ENCODE measurements around the gene CTH. TPM values are rescaled to one million over a fixed set of nuclear protein-coding genes. Genes with fewer than 3 reads are reported as not detected.
"Not testable (repeated sequence)": the region's sequence is repeated elsewhere in the genome, so short reads cannot be mapped to it uniquely, and the experiment has no call there.

The CTH gene
- 1.0 TPM for total RNA-seq

DNA sequence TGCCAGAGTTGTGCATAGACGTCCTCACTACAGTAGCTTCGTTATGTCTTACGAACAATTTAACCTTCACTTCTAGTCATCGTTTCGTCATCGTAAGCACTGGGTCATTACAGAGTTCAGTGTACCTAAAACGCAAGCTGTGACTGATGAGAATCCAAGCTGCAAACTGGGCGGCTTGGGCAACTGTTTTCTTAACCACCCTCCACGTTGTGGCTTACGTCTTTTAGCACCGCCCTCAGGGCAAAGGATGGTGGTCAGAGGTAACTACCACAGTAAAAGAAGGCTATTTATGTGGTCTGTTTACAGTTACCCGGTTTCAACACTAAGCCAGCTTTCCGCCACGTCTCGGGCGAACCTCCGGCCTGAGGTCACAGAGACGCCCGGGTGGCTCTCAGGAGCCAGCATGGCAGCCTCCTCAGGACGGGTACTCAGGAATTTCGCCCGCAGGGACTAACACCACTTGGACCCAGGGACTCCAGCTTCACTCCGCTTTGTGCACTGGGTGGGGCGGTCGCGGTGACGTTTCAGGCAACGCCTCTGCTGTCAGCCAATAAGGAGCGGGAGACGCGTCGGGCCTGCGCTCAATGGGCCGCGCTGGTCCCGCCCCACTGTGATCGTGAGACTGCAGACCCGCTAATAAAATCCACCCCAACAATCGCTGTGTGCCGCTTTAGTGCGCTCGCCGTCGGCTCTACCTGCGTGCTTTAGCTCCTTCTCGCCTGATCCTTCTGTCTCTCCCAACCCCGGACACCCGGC is at the start of gene CTH:
Gene CTH (plus strand): TSS at position 665 of the 756 bp plus-strand sequence. CDS start 148 bp downstream, outside the sequence.
- peak; percentile 98 for DNase-seq

DNA sequence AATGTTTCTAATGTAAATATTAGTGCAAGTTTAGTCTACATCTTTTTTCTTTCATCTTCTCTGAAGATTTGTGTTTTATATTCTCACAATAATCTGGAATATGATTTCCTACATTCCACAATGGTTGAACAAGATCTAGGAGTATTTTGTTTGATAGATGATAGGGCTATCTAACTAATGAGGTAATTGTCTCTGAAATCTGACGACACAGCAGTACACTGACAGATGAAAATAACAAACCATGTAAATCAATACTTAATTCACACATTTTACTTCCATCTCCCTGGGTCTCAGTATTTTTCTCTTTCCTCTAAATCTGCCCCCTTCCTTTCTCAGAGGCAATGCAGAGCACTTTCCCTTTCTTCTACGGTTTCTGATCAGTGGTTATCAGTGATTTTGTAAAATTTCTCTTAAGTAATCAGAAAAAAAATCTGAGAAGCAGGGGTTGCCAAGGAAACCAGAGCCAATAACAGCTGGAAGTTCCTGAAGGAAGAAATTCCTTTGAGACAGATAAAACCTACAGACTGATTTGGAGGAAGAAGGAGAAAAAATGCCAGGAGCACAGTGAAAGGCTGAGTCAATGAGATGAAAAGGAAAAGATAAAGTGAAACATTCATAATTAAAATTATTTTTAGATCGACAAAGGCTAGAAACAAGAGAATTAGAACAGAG is 49.2 kb upstream of the CTH start:
- no peak for DNase-seq

DNA sequence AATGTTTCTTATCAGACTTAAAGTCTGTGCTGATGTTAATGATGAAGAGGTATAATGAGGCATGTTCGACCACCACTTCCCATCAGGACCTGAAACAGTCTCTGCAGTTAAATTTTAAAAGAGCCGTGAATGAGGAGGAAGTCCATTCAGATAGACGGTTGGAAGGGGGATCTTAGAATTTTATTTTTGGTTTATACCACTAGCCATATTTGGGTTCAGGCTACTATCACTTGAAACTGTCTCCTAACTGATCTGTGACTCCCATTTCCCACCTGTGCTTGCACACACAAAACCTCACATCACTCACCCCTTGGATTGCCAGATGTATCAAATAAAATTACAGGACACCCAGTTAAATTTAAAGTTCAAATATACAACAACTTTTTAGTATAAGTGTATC is 46.6 kb upstream of the CTH start:
- DNase-seq, result no peak

DNA sequence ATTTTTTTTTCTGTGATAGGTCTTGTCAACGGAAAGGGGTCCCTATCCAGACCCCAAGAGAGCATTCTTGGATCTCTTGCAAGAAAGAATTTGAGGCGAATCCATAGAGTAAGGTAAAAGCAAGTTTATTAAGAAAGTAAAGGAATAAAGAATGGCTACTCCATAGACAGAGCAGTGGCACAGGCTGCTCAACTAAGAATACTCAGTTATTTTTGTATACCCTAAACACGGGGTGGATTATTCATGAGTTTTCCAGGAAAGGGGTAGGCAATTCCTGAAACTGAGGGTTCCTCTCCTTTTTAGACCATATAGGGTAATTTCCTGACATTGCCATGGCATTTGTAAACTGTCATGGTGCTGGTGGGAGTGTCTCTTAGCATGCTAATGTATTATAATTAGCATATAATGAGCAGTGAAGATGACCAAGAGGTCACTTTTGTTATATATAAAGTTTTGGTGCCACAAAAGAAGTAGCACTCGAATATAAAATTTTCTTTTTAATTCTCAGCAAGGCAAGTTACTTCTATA is 44.6 kb upstream of the CTH start:
- not testable (repeated sequence) for DNase-seq

DNA sequence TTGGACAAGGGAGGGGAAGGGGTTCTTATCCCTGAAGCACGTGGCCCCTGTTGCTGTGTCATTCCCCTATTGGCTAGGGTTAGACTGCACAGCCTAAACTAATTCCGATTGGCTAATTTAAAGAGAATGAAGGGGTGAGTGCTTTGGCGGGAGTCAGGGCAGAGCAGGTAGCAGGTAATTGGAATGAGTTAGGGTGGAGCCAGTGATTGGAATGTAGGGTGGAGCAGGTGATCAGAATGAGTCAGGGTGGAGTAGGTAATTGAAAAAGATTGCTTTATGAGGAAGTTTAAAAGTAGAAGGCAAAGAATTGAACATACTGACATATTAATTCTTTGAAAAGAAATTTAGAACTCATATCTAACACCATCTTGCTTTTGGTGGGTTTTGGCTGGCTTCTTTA is 44.1 kb upstream of the CTH start:
- DNase-seq, result not testable (repeated sequence)

DNA sequence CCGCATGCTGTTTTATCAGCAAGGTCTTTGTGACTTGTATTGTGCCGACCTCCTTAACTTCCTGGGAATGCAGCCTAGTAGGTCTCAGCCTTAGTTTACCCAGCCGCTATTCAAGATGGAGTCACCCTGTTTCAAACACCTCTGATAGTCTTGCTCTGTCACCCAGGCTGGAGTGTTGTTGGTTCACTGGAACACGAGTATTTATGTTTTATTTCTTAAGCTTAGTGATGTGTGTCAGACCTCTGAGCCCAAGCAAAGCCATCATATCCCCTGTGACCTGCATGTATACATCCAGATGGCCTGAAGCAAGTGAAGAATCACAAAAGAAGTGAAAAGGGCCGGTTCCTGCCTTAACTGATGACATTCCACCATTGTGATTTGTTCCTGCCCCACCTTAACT is 43.7 kb upstream of the CTH start:
- DNase-seq, result not testable (repeated sequence)

DNA sequence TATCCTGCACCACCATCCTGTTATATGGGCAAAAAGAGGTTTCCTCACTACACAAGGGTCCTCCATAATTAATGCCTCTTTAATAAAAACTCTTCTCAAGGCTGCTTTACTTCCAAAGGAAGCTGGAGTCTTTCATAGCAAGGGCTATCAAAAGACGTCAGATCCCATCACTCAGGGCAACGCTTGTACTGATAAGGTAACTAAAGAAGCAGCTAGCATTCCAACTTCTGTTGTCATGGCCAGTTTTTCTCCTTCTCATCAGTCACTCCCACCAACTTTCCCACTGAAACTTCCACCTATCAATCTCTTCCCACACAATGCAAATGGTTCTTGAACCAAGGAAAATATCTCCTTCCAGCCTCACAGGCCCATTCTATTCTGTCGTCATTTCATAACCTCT is 39.5 kb upstream of the CTH start:
- not testable (repeated sequence) for DNase-seq

DNA sequence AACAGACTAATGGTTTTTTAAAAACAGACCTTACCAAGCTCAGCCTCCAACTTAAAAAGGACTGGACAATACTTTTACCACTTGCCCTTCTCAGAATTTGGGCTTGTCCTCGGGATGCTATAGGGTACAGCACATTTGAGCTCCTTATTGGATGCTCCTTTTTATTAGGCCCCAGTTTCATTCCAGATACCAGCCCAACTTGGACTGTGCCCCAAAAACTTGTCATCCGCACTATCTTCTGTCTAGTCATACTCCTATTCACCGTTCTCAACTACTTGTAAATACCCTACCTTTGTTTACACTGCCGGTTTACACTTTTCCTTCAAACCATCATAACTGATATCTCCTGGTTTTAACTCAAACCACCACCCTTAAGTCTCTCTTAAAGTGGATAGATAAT is 38.6 kb upstream of the CTH start:
- no peak for DNase-seq

DNA sequence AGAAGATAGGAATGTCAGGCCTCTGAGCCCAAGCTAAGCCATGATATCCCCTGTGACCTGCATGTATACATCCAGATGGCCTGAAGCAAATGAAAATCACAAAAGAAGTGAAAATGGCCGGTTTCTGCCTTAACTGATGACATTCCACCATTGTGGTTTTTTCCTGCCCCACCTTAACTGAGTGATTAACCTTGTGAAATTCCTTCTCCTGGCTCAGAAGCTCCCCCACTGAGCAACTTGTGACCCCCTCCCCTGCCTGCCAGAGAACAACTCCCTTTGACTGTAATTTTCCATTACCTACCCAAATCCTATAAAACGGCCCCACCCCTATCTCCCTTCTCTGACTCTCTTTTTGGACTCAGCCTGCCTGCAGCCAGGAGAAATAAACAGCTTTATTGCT is 37.5 kb upstream of the CTH start:
- not testable (repeated sequence) for DNase-seq

DNA sequence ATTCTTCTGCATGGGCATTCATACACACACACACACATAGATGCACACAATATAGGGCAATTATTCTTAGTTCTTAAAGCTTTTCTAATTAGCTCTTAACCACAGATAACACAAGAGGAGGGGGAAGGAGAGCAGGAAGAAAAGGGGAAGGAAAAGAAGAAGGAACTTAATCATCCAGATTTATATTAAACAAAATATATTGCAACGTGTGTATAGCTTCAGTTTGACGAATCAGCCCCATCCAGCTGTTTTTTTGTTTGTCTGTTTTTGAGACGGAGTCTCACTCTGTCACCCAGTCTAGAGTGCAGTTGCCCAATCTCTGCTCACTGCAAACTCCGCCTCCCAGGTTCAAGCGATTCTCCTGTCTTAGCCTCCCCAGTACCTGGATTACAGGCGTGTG is 34.9 kb upstream of the CTH start:
- DNase-seq, result no peak

DNA sequence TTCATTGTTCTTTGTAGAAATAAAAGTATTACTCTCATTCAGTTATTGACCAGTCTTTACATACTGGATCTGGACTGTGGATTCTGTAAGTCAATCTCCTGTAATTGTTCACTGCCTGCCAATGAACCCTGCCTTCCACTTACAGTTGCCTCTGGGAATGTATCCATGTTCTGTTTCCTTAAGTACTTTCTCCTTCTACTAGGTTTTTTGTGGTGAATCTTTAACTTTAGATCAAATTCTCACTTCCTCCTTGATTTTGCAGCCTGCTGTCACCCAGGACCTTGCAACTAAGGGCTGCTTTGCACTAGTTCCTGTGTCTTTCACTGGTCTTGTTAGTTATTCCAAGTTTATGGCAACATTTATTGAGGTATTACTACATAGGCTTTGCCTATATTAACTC is 28.4 kb upstream of the CTH start:
- DNase-seq, result no peak

DNA sequence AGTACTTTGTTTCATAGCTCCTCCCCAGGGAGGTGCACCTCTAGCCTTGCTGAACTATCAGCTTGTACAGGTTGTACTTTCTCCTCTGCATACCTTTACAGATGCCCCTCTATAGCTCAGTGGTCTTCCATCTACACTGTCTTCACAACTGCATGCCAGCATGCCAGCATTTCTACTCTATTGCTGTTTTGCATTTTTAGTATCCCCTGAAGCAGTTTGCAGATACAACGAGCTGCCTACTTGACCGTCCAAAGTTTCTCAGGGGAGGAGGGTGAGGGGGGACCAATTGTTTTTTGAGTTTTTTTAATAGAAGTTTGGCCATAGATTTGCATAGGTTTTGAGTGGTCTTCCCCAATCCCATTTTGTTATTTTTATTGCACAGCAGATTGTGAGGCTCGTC is 27.6 kb upstream of the CTH start:
- no peak for DNase-seq

DNA sequence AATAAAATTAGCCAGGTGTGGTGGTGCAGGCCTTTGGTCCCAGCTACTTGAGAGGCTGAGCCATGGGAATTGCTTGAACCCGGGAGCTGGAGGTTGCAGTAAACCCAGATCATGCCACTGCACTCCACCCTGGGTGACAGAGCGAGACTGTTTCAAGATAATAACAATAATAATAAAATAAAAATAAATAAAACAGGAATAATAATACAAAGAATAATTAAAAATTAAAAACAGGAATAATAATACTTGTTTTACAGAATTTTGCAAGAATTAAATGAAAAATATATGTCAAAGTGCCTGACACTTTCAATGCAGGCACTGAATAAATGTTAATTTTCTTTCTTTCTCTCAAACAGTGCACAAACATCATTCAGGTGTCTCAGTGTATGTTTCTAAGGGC is 26.5 kb upstream of the CTH start:
- no peak for DNase-seq

DNA sequence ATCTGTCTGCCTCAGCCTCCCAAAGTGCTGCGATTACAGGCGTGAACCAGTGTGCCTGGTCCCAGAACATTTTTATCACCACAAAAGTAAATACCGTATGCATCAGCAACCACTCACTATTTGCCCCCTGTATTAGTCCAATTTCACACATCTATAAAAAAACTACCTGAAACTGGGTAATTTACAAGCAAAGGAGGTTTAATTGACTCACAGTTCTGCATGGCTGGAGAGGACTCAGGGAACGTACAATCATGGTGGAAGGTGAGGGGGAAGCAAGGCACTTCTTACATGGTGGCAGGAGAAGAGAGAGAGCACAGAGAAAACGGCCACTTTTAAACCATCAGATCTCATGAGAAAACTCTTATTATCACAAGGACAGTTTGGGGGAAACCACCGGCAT is 25.6 kb upstream of the CTH start:
- DNase-seq, result no peak

DNA sequence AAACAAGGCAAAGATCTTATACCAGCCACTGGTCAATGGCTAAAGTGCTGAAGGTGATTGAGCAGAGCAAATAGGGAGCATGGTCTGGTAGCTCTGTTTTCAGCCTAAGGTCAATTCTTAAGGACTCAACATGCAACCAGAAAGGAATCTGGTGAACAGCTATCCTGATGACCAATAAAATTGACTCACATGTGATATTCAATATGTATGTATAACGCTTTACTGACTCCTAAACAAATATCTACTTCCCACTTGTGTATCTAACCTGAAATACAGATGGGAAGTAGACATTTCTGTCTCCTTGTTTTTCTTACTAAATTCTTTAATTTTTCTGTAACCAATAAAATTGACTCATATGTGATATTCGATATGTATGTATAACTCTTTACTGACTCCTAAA is 24.9 kb upstream of the CTH start:
- no peak for DNase-seq

DNA sequence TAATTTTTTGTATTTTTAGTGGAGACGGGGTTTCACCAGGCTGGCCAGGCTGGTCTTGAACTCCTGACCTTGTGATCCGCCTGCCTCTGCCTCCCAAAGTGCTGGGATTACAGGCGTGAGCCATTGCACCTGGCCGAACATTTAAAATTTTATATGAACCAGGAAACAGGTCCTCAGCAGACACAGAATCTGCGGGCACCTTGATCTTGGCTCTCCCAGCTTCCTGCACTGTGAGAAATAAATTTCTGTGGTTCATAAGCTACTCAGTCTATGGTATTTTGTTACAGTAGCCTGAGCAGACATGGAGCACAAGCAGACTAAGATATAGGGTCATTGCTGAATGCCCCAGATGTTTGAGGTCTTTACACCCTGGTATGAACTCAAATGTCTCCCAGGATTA is 23.6 kb upstream of the CTH start:
- no peak for DNase-seq

DNA sequence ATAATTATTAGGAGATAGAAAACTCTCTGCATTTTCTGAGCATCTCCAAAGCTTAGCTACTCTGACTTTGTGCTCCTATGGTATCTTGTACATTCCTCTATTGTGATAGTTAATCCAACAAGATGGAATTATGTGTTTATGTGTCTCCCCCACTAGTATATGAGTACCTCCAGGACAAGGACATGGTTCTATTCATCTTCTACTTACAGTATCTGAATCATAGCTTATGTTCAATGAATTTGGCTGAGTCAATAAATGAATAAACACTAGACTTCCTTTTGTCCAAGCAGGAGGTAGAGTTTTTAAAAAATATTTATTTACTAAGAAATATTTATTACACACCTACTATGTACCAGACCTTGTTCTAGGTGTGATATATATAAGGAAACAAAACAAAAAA is 18.4 kb upstream of the CTH start:
- no peak for DNase-seq

DNA sequence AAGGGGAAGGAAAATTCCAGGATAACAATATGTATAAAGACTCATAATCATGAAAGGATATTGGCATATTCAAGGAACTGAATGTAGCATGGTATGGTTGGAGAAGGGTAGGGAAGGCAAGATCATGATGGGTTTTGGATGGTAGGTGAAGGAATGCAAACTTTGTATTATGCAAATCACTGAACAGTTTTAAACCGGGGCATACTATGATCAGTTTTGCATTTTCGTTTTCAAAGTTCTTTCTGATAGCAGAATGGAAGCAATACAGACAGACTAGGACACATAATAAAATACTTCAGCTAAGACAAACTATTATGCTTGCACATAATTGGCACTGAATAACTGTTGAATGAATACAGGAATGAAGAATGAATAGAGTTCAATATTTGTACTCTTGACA is 14.5 kb upstream of the CTH start:
- DNase-seq, result no peak

DNA sequence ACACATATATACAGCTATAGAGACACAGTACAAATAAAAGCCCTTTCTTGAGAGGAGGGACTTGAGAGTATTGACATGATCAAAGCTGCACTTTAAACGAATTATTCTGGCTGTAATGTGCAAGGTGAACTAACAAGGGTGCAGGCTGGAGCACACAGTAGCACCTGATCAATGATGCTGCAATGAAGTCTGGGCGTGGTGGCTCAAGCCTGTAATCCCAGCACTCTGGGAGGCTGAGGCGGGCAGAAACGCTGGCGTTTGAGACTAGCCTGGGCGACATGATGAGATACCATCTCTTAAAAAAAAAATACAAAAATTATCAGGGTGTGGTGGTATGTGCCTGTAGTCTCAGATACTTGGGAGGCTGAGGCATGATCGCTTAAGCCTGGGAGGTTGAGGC is 14.1 kb upstream of the CTH start:
- no peak for DNase-seq

DNA sequence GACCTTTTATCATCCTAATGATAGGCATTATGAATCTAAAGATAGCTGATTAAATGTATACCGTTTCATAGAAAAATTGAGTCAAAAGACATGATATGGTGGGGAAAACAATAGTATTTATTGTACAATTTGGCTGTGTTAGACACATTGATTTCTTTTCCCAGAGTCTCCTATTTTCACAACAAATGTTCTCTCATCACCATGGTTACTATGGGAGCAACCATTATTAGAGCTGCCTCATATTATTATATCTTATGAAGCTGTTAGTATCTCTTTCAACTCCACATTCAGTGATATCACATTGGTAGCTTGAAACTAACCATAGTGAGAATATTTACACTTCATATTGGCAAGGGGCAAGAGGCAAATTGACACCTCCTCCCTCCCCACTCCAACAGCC is 10.7 kb upstream of the CTH start:
- DNase-seq, result no peak

DNA sequence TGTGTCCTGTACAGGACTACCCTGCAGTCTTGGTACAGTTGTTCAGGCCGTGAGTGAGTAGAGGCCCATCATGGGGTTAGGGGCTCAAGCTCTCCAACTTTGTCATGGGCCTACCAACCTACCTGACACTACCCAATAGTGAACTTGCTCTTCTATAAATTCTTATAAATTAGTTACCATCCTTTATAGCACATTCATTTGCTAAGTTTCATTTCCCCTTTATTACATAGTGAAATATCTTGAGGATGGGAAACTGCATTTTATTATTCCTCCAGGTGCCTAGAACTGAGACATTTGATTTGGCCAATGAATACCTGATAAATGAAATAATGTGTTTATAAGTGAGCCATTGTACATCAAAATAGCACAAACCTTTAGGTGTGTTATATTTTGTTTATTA is 9.1 kb upstream of the CTH start:
- DNase-seq, result no peak

DNA sequence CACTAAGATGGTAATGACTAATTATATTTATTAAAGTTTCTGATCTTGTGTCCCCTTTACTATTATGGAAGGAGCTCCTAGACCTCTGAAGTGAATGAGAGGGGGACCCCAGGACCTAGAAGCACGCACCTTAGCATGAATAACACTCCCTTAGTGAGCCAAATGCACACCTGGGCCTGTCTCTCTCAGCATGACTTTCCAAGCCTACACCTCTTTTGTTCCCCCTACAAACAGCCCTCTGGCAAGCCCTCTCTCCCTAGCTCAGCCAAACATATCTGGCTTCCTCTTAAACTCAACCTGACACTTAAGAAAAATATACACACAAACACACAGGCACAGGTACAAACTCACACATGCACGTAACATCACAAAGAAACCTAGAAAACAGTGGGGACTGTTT is 7.3 kb upstream of the CTH start:
- DNase-seq, result no peak

DNA sequence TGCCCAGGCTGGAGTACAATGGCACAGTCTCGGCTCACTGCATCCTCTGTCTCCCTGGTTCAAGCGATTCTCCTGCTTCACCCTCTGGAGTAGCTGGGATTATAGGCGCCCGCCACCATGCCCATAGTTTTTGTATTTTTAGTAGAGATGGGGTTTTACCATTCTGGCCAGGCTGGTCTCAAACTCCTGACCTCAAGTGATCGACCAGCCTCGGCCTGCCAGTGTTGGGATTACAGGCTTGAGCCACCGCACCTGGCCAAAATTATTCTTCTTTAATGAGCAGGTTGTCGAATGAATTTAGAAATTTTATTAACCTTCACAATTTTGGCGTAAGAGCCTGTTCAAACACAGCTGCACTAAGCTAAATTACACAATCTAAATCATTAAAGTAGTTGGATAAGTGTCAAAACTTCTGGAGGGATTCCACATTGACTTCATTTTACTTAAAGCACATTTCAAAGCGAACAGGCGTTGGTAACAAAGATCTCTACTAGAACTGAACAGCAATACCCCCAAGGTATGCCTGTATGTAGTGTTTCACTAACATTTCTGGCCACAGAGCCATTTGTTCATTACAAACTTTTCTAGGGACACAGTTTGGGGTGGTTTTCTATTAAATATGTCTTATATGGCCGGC is 5.2 kb upstream of the CTH start:
- DNase-seq, result peak; percentile 7

DNA sequence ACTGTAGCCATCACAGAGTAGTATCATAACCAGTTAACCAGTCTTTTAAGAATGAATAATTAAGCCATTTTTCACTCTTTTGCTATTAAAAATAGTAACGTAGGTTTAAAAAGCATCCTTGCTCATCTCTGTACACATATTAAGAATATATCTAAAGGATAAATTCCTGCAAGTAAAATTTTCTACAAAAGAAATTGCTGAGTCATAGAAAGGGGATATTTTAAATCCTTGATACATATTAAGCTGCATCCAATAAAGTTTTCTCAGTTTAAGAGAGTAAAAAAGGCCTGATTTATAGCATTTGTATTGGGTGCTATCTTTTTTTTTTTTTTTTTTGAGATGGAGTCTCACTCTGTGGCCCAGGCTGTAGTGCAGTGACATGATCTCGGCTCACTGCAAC is 1.9 kb upstream of the CTH start:
- no peak for DNase-seq

All from tongue (tissue), 2 donors.